GM11168 (cell line): ENCODE results near the gene CSTB.

ENCODE experiments used
- in situ Hi-C: fragments of 300-500 bp; cut with MboI; formaldehyde crosslinking; loops from one replicate; pipeline ENCODE4 v1.12.0; 2022; ENCODE audit warnings: low sequenced_read_pairs; ENCODE audit not compliant: unreplicated experiment

CSTB gene

GRCh38 chr21:43754948-43755781 is 20.9 kb downstream of the CSTB start:
- in situ Hi-C loops: no loop called here

DNA sequence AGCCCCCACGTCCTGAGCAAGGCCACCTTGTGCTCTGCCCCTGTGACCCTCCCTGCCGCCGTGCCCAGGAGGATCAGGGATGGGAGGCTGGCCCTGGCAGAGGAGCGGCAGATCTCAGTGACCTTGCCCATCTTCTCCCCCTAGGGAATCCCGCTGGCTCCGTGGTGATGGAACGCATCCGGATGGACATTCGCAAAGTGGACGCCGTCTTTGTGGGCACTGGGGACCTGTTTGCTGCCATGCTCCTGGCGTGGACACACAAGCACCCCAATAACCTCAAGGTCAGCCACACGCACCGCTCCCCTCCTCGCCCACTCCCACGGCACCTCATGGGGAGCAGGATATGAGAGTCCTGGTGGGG is 22.7 kb downstream of the CSTB start:
- in situ Hi-C loops: no loop called here

DNA sequence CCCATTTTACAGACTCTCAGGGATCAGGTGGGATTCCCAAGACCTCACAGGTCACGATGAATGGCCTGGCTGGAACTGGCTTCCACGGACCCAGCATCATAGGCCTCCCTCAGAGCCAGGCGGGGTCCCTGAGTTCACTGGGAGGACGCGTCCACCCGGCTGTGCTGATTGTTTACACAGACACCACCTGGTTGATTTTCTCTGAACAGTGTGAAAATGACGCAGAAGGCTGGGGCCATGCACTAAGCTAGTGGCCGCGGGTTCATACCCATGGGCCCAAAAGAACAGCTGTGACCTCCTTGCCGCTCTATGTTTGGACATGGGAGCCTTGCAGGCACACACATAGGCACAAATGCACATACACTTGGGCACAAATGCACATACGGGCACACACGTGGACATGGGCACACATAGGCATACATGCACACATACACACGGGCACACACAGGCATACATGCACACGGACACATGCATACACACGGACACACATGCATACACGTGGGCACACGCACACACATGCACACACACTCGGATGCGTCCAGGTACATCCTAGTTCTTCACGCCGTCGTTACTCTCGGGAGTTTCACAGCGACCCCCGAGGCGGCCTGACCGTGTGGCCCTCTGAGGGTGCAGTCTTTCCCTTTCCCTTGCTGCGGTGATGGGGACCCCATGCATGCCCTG is 23.2 kb downstream of the CSTB start:
- in situ Hi-C loops: no loop called here

DNA sequence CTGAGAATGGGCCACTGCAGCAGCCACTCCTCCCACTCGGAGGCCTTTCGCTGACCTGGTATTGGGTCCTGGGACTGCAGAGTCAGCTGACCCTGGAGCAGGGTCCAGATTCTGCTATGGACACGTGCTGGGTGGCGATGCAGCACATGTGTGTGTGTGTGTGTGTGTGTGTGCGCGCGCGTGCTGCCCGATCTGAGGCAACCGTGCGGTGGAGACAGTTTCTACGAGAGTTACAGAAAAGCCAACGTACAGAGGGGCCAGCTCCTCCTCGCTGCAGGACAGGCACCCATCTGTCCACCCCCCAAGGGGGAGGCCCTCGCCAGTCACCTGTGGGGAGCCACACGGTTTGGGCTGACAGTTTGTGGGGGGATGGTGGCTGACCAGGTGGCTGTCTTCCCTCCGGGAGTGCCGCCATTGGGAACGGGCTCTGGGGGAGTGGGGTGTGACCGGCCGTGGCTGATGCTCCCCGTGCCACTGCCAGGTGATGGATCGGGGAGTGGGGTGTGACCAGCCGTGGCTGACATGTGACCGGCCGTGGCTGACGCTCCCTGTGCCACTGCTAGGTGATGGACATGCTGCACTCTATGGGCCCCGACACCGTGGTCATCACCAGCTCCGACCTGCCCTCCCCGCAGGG is 24.0 kb downstream of the CSTB start:
- in situ Hi-C loops: no loop called here

DNA sequence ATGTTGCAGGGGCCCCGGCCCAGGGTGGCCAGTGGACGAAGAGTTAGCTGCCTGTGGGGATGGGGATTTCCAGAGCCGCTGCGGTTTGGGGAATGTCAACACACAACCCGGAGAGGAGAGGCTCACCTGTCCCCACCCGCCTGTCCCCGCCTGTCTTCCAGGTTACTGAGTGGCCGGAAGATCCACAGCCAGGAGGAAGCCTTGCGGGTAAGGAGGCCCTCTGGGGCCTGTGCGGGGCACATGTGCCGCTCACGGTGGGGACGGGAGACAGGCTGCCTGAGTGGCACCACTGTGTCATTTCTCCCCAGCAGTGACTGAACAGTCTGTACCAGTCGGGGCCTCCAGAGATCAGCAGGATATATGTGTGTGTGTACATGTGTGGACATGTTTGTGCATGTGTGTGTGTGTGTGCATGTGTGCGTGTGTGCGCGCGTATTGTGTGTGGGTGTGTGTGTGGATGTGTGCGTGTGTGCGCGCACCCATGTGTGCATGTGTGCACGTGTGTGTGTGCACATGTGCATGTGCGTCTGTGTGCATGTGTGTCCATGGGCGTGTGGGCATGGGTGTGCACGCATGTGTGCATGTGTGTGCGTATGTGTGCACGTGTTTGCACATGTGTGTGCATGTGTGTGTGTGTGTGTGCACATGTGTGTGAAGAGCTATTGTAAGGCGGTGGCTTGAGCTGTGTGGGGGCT is 25.6 kb downstream of the CSTB start:
- in situ Hi-C loops: no loop called here

GRCh38 chr21:43749651-43750262 is 26.4 kb downstream of the CSTB start:
- in situ Hi-C loops: no loop called here

GRCh38 chr21:43748622-43749021 is 27.5 kb downstream of the CSTB start:
- in situ Hi-C loops: no loop called here

- in situ Hi-C loops: no loop called here
These were observed 30.2 kb downstream of the CSTB start for GRCh38 chr21:43745772-43746517.

- in situ Hi-C loops: no loop called here
These were observed 31.4 kb downstream of the CSTB start for GRCh38 chr21:43744725-43745124.

- in situ Hi-C loops: no loop called here
These were observed 32.2 kb downstream of the CSTB start for GRCh38 chr21:43743947-43744346.

DNA sequence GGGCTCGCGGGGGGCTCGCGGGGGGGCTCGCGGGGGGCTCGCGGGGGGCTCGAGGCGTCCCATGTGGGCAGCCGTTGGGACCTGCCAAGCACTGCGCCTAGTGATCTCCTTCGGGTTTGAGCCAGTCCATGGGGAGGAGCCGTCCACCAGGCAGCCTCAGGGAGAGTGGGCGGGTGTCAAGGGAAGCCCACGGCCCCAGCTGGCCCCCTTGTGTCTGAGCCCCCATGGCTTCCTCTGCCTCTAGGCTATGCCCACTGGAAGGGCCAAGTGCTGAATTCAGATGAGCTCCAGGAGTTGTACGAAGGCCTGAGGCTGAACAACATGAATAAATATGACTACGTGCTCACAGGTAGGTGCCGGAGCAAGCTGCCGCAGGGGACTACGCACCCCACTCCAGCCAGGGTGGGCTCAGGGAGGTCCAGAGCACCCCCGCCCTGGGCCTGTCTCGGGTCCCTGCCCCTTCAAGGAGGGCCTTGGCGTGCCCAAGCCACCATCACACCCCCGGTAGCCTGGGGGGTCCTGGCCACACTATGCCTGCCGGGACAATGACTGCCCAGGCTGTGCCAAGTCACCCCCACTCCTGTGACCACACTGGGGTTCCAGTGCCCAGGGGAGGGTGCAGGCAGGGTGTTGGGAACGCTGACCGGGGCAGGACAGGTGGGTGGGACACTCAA is 34.5 kb downstream of the CSTB start:
- in situ Hi-C loops: no loop called here

GRCh38 chr21:43740497-43741156 is 35.5 kb downstream of the CSTB start:
- in situ Hi-C loops: no loop called here

DNA sequence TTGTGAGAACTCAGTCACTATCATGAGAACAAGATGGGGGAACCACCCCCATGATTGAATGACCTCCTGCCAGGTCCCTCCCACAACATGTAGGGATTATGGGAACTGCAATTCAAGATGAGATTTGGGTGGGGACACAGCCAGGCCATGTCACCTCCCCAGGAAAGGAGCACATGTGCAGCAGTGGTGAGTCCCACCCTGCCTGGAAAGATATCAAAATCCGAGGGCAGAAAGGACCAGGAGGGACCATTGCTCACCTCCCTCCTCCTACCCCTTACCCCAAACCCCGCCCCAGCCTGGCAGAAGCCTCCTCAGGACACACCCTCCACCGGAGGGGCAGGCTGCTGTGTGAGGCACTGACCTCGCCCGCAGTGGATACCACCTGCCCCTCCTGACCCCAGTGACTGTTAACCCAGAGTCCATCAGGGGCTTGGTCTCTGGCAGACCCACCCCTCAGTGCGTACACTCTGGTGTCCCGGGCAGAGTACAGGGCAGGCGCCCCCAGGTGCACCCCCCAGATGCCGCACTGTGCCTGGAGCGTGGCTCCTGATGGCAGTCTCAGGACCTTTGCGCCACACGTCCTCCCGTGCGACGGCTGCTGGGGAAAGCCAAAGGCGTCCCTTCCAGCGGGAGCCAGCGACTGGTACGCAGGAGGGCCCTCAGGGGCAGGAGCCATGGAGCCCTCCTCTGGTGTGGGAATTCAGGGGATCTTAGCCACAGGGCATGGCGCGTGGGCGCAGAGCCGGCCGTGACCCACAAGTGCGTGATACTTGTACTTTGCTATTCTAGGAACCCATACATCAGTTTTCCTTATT is 36.3 kb downstream of the CSTB start:
- in situ Hi-C loops: no loop called here

- in situ Hi-C loops: no loop called here
These were observed 38.8 kb downstream of the CSTB start for GRCh38 chr21:43737158-43737950.

- in situ Hi-C loops: no loop called here
These were observed 39.8 kb downstream of the CSTB start for GRCh38 chr21:43736224-43736883.

GRCh38 chr21:43735236-43736091 is 40.6 kb downstream of the CSTB start:
- in situ Hi-C loops: no loop called here
